ENCODE measurements around the gene ZACN.

The ZACN gene

GRCh38 chr17:76083536-76084182, 4.7 kb downstream of the ZACN start:
- DNase-seq (ENCODE audit: extremely low read depth, low read depth), result no peak
- no peak overlapping the region for H3K4me3 ChIP-seq (replicated peaks; ENCODE audit: low read depth, low read length)
- no peak for TF ChIP-seq CTCF (IDR thresholded peaks at IDR 0.05; ENCODE audit: low read depth, low read length, missing control alignments)

- no peak for DNase-seq (ENCODE audit: extremely low read depth, low read depth)
- TF ChIP-seq CTCF (IDR thresholded peaks at IDR 0.05; ENCODE audit: low read depth, low read length, missing control alignments), result no peak
Measured at GRCh38 chr17:76085066-76085730, 6.2 kb downstream of the ZACN start.

GRCh38 chr17:76085731-76086366, 6.9 kb downstream of the ZACN start:
- TF ChIP-seq CTCF (IDR thresholded peaks at IDR 0.05; ENCODE audit: low read depth, low read length, missing control alignments), result no peak
- H3K4me3 ChIP-seq (replicated peaks; ENCODE audit: low read depth, low read length), result no peak overlapping the region
- no peak for DNase-seq (ENCODE audit: extremely low read depth, low read depth)

More at GRCh38 chr17:76085066-76085730, 6.2 kb downstream of the ZACN start:
- no peak overlapping the region for H3K4me3 ChIP-seq (replicated peaks; ENCODE audit: low read depth, low read length)

- no peak for DNase-seq (ENCODE audit: extremely low read depth, low read depth)
- no peak for TF ChIP-seq CTCF (IDR thresholded peaks at IDR 0.05; ENCODE audit: low read depth, low read length, missing control alignments)
Measured at GRCh38 chr17:76086384-76086783, 7.4 kb downstream of the ZACN start.

GRCh38 chr17:76087531-76087930, 8.5 kb downstream of the ZACN start:
- no peak overlapping the region for H3K4me3 ChIP-seq (replicated peaks; ENCODE audit: low read depth, low read length)
- DNase-seq (ENCODE audit: extremely low read depth, low read depth), result no peak
- no peak for TF ChIP-seq CTCF (IDR thresholded peaks at IDR 0.05; ENCODE audit: low read depth, low read length, missing control alignments)

More at GRCh38 chr17:76086384-76086783, 7.4 kb downstream of the ZACN start:
- no peak overlapping the region for H3K4me3 ChIP-seq (replicated peaks; ENCODE audit: low read depth, low read length)

GRCh38 chr17:76088041-76088867, 9.3 kb downstream of the ZACN start:
- H3K4me3 ChIP-seq (replicated peaks; ENCODE audit: low read depth, low read length), result no peak overlapping the region
- TF ChIP-seq CTCF (IDR thresholded peaks at IDR 0.05; ENCODE audit: low read depth, low read length, missing control alignments), result no peak
- DNase-seq (ENCODE audit: extremely low read depth, low read depth), result no peak

Data from HFF-Myc (cell line).